ENCODE data around the gene MCL1.

DNA sequence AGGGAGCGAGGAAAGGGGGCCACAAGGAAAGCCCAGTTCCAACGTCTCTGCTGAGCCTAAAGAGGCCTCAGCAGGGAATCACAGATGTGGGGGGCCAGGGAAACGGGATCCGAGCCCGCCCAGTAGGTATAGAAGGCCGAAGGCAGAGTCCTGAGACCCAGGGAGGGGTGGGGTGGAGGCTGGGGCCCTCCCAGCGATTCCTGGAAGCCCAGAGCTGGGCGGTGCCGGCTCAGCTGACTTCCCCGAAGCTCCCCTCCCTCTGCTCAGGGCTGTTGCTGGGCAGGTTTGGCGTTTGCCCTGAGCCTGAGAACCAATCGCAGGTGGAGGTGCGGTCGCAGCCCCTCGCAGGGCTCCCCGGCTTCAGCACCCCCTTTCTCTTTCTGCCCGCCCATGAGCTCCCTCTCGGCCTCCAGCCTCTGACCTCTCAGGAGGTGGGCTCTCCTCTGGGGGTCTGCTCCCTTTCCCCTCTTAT is 17.4 kb downstream of the MCL1 start:
- TF ChIP-seq, protein P1, sequence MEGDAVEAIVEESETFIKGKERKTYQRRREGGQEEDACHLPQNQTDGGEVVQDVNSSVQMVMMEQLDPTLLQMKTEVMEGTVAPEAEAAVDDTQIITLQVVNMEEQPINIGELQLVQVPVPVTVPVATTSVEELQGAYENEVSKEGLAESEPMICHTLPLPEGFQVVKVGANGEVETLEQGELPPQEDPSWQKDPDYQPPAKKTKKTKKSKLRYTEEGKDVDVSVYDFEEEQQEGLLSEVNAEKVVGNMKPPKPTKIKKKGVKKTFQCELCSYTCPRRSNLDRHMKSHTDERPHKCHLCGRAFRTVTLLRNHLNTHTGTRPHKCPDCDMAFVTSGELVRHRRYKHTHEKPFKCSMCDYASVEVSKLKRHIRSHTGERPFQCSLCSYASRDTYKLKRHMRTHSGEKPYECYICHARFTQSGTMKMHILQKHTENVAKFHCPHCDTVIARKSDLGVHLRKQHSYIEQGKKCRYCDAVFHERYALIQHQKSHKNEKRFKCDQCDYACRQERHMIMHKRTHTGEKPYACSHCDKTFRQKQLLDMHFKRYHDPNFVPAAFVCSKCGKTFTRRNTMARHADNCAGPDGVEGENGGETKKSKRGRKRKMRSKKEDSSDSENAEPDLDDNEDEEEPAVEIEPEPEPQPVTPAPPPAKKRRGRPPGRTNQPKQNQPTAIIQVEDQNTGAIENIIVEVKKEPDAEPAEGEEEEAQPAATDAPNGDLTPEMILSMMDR (conservative IDR thresholded peaks at IDR 0.05; ENCODE audit: low read length) = no peak
- no peak for TF ChIP-seq EZH2phosphoT487 (IDR thresholded peaks at IDR 0.05; ENCODE audit: borderline replicate concordance)
